Memory B cell (primary cell): Measurements from ENCODE around the gene PEBP1.

Source experiments
- ATAC-seq: fragments of 150-1000 bp; cut with Tn5 transposase; 2 replicates; pipeline ENCODE4 v1.10.0; 2021; ENCODE audit warnings: low read depth, mild to moderate bottlenecking, moderate library complexity
- DNase-seq, 2 donors: peaks; one replicate each; pipeline ENCODE4 v3.0.0; 2022; ENCODE audit warnings: low spot score in 2 of 2
- H3K27ac Mint-ChIP-seq: one replicate; pipeline ENCODE4 v1.8.0; 2022; ENCODE audit warnings: mild to moderate bottlenecking, moderate library complexity, mixed read lengths
- H3K27me3 Mint-ChIP-seq: one replicate; pipeline ENCODE4 v1.8.0; 2022; ENCODE audit warnings: mixed read lengths
- H3K36me3 Mint-ChIP-seq: one replicate; pipeline ENCODE4 v1.8.0; 2022; ENCODE audit warnings: mild to moderate bottlenecking, mixed read lengths
- H3K4me1 Mint-ChIP-seq: one replicate; pipeline ENCODE4 v1.8.0; 2022; ENCODE audit warnings: mixed read lengths
- H3K4me3 Mint-ChIP-seq: one replicate; pipeline ENCODE4 v1.8.0; 2022; ENCODE audit warnings: mild to moderate bottlenecking, moderate library complexity, mixed read lengths
- H3K9me3 Mint-ChIP-seq: one replicate; pipeline ENCODE4 v1.8.0; 2022; ENCODE audit warnings: mixed read lengths

PEBP1 gene

GRCh38 chr12:118135788-118136558 is at the start of gene PEBP1:
PEBP1 (plus strand) TSS chr12:118136124; CDS start chr12:118136210, 86 bp downstream.
- Mint-ChIP-seq H3K36me3 (peaks cover 12% of the 10 kb centered on the region), H3K4me1 (peaks cover 21% of the 10 kb centered on the region), H3K4me3 (peak within 1 kb of the TSS; percentile 97), H3K27me3 (no peaks in the 10 kb centered on the region), H3K9me3 (no peaks in the 10 kb centered on the region), H3K27ac (peak within 1 kb of the TSS; percentile 87)
- DNase-seq: peak; percentile 84 to 88
- ATAC-seq: peak; percentile 99

GRCh38 chr12:118089782-118090181 is 46.1 kb upstream of the PEBP1 start:
- H3K27ac Mint-ChIP-seq: no peak overlapping the region
- peaks cover 3% of the 10 kb centered on the region for H3K27me3 Mint-ChIP-seq
- H3K9me3 Mint-ChIP-seq: no peaks in the 10 kb centered on the region
- DNase-seq: no peak
- no peak overlapping the region for H3K4me3 Mint-ChIP-seq
- no peak for ATAC-seq
- H3K36me3 Mint-ChIP-seq: no peaks in the 10 kb centered on the region
- H3K4me1 Mint-ChIP-seq: no peaks in the 10 kb centered on the region

DNA sequence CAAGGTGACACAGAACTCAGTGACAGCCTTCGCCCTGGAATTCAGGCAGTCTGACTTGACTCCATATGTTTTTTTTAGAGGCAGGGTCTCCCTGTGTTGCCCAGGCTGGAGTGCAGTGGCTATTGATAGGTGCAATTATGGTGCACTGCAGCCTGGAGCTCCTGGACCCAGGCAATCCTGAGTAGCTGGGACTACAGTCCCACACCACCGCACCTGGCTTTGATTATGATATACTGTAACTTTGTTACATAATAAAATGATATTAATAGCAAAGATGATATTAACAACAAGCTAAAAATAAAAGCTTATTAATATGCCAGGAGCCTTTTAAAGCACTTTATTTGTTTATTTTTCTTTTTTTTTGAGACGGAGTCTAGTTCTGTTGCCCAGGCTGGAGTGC is 41.9 kb upstream of the PEBP1 start:
- ATAC-seq (no peak), DNase-seq (no peak)
- Mint-ChIP-seq H3K36me3 (no peaks in the 10 kb centered on the region), H3K4me1 (no peaks in the 10 kb centered on the region), H3K9me3 (no peaks in the 10 kb centered on the region), H3K27ac (no peak overlapping the region), H3K4me3 (no peak overlapping the region), H3K27me3 (peaks cover 3% of the 10 kb centered on the region)

DNA sequence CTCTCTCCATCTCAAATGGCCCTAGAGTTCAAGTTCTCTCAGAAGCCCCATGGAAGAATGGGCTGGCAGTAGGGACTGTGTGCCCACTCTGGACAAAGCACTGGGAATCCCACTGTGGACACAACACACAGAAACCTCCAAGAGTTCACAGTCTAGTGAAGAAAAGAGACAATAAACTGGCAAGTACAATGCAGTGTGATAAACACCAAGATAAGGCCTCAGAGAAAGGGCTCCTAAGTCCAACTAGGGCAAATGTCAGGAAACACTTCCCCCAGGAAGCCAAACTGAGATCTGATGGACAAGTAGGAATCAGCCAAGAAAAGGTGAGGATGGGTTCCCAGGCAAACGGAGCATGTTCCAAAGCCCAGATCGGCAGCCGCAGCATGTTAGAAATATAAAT is 37.5 kb upstream of the PEBP1 start:
- Mint-ChIP-seq H3K27ac (no peak overlapping the region), H3K36me3 (no peaks in the 10 kb centered on the region), H3K4me1 (peaks cover 2% of the 10 kb centered on the region), H3K4me3 (no peak overlapping the region), H3K27me3 (peaks cover 13% of the 10 kb centered on the region), H3K9me3 (no peaks in the 10 kb centered on the region)
- DNase-seq (no peak), ATAC-seq (no peak)

- Mint-ChIP-seq H3K9me3 (no peaks in the 10 kb centered on the region), H3K36me3 (no peaks in the 10 kb centered on the region)
Observed at GRCh38 chr12:118098911-118099671, 36.8 kb upstream of the PEBP1 start.

GRCh38 chr12:118101051-118101450 is 34.9 kb upstream of the PEBP1 start:
- Mint-ChIP-seq H3K36me3 (no peaks in the 10 kb centered on the region), H3K4me3 (no peak overlapping the region), H3K9me3 (no peaks in the 10 kb centered on the region)

More at GRCh38 chr12:118098911-118099671, 36.8 kb upstream of the PEBP1 start:
- Mint-ChIP-seq H3K27ac (no peak overlapping the region), H3K4me3 (no peak overlapping the region), H3K4me1 (peaks cover 2% of the 10 kb centered on the region), H3K27me3 (peaks cover 13% of the 10 kb centered on the region)
- ATAC-seq (no peak), DNase-seq (no peak)

GRCh38 chr12:118102070-118102469 is 33.9 kb upstream of the PEBP1 start:
- no peak for DNase-seq
- H3K9me3 Mint-ChIP-seq: no peaks in the 10 kb centered on the region
- no peak overlapping the region for H3K4me3 Mint-ChIP-seq
- no peak overlapping the region for H3K27ac Mint-ChIP-seq
- H3K36me3 Mint-ChIP-seq: no peaks in the 10 kb centered on the region
- peaks cover 16% of the 10 kb centered on the region for H3K27me3 Mint-ChIP-seq
- ATAC-seq: no peak
- H3K4me1 Mint-ChIP-seq: peaks cover 6% of the 10 kb centered on the region

More at GRCh38 chr12:118101051-118101450, 34.9 kb upstream of the PEBP1 start:
- peaks cover 16% of the 10 kb centered on the region for H3K27me3 Mint-ChIP-seq
- DNase-seq (no peak), ATAC-seq (no peak)
- H3K27ac Mint-ChIP-seq: no peak overlapping the region
- peaks cover 6% of the 10 kb centered on the region for H3K4me1 Mint-ChIP-seq

DNA sequence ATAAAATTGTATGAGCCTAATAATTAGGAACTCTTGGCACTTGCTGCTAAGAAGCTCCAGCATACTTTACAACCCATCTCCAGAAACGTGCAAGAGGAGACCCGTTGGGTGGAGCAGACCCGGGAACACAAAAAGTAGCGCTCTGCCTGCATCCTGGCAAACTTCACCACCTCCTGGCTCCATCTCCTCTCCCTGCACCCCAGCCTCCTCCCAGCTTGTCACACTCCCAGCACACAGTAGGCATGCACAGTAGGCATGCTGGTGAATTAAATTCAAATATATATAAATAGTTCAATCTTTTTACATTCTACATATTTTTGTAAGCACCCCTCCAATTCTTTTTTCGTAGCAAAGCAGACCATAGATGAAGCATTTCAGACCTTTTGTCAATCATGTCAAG is 33.3 kb upstream of the PEBP1 start:
- H3K36me3 Mint-ChIP-seq: no peaks in the 10 kb centered on the region
- peaks cover 16% of the 10 kb centered on the region for H3K27me3 Mint-ChIP-seq
- ATAC-seq (no peak), DNase-seq (no peak)
- H3K9me3 Mint-ChIP-seq: no peaks in the 10 kb centered on the region
- H3K4me1 Mint-ChIP-seq: peaks cover 6% of the 10 kb centered on the region
- peak overlapping the region; percentile 84 for H3K4me3 Mint-ChIP-seq
- H3K27ac Mint-ChIP-seq: no peak overlapping the region

- Mint-ChIP-seq H3K27ac (no peak overlapping the region), H3K36me3 (no peaks in the 10 kb centered on the region), H3K27me3 (peaks cover 15% of the 10 kb centered on the region), H3K4me1 (peaks cover 6% of the 10 kb centered on the region), H3K4me3 (peak overlapping the region; percentile 84), H3K9me3 (no peaks in the 10 kb centered on the region)
- ATAC-seq: peak; percentile 23
- peak in 1 of 2 donors; percentile 23 for DNase-seq
Observed at GRCh38 chr12:118103201-118103600, 32.7 kb upstream of the PEBP1 start.

DNA sequence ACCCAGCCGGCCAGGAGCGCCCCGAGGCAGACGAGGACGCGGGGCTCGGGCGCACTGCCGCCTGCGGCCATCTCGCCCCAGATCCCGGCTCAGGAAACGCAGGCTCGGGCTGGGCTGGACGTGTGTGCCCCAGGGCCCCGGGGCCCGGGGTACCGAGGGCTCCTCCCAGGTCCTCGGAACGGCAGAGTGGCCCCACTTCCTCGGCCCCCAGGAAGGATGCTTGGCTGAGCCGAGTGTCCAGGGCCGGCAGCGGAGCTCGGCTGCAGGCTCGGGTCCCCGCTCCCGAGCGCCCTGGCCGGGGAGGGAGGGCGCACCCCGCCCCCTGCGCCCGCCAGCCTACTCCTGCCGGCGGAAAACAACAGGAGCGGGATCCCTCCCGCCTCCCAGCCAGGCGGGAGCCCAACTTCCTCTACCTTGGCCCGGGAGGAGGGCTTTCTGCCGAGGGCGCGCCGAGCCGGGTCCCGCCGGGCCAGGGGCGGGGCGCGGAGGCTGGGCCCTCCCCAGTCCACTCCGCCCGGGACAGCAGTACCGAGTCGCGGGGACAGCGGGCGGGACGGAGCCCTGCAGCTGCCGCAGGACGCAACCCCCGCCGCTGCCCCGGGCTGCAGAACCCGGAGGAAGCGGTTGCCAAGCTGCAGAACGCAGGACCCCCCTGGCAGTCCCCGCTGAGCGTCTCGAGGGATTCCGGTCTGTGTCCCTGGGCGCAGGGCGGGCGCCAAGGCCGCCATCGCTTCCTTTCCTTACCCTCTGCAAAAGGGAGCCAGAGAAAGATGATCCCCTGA is 32.1 kb upstream of the PEBP1 start, which contains the start of gene VSIG10:
TSS of gene VSIG10 (minus strand) at position 411 of the 782 bp plus-strand sequence. CDS start at position 71, 340 bp downstream.
- peak within 1 kb of the TSS; percentile 86 for H3K4me3 Mint-ChIP-seq
- H3K27ac Mint-ChIP-seq: no peak within 1 kb of the TSS
- ATAC-seq (peak; percentile 66), DNase-seq (peak; percentile 0 to 24)
- H3K4me1 Mint-ChIP-seq: peaks cover 6% of the 10 kb centered on the region
- H3K9me3 Mint-ChIP-seq: no peaks in the 10 kb centered on the region
- peaks cover 13% of the 10 kb centered on the region for H3K27me3 Mint-ChIP-seq
- H3K36me3 Mint-ChIP-seq: no peaks in the 10 kb centered on the region

DNA sequence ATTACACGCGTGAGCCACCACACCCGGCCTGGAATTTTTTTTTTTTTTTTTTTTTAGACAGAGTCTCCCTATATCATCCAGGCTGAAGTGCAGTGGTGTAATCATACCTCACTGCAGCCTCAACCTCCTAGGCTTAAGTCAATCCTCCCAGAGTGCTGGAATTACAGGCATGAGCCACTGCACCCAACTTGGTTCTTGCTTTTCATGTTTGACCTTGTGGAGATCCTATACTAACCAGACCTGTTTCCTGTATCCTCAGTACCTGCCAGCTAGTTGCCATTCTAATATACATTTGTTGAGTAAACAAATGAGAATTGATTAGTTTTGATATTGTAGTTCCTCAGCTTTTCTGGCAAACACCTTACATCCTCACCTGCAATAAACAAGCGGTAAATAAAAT is 28.9 kb upstream of the PEBP1 start:
- H3K4me3 Mint-ChIP-seq: no peak overlapping the region
- DNase-seq: no peak
- peaks cover 6% of the 10 kb centered on the region for H3K4me1 Mint-ChIP-seq
- no peaks in the 10 kb centered on the region for H3K36me3 Mint-ChIP-seq
- H3K27me3 Mint-ChIP-seq: peaks cover 8% of the 10 kb centered on the region
- no peak overlapping the region for H3K27ac Mint-ChIP-seq
- no peak for ATAC-seq
- no peaks in the 10 kb centered on the region for H3K9me3 Mint-ChIP-seq

GRCh38 chr12:118107694-118108093 is 28.2 kb upstream of the PEBP1 start:
- no peaks in the 10 kb centered on the region for H3K36me3 Mint-ChIP-seq
- no peak overlapping the region for H3K4me3 Mint-ChIP-seq
- H3K9me3 Mint-ChIP-seq: no peaks in the 10 kb centered on the region
- H3K4me1 Mint-ChIP-seq: peaks cover 6% of the 10 kb centered on the region
- ATAC-seq (no peak), DNase-seq (no peak)
- no peak overlapping the region for H3K27ac Mint-ChIP-seq
- peaks cover 5% of the 10 kb centered on the region for H3K27me3 Mint-ChIP-seq

GRCh38 chr12:118109088-118109487 is 26.8 kb upstream of the PEBP1 start:
- H3K27me3 Mint-ChIP-seq: peaks cover 3% of the 10 kb centered on the region
- H3K27ac Mint-ChIP-seq: no peak overlapping the region
- H3K4me1 Mint-ChIP-seq: peaks cover 4% of the 10 kb centered on the region
- DNase-seq: no peak
- peaks cover 2% of the 10 kb centered on the region for H3K36me3 Mint-ChIP-seq
- H3K4me3 Mint-ChIP-seq: no peak overlapping the region
- ATAC-seq: no peak
- no peaks in the 10 kb centered on the region for H3K9me3 Mint-ChIP-seq

- Mint-ChIP-seq H3K4me3 (no peak overlapping the region), H3K27me3 (no peaks in the 10 kb centered on the region), H3K9me3 (no peaks in the 10 kb centered on the region), H3K36me3 (peaks cover 2% of the 10 kb centered on the region), H3K4me1 (no peaks in the 10 kb centered on the region), H3K27ac (no peak overlapping the region)
- ATAC-seq (no peak), DNase-seq (no peak)
Observed at GRCh38 chr12:118119449-118119879, 16.5 kb upstream of the PEBP1 start.
